ENCODE measurements around the gene FADS2.
A peak's percentile ranks its signal among the peaks of the same experiment; 100 is the strongest.

FADS2 gene

GRCh38 chr11:61817471-61818202 is 10.5 kb upstream of the FADS2 start:
- FAIRE-seq (no peak), DNase-seq (ENCODE audit: extremely low spot score, insufficient read length, low read depth) (no peak)

GRCh38 chr11:61820174-61820573 is 7.9 kb upstream of the FADS2 start:
- DNase-seq (ENCODE audit: extremely low spot score, insufficient read length, low read depth): no peak
- FAIRE-seq: no peak

GRCh38 chr11:61826930-61827570 is 1.1 kb upstream of the FADS2 start:
- DNase-seq (ENCODE audit: extremely low spot score, insufficient read length, low read depth): no peak
- FAIRE-seq: peak; percentile 71

- DNase-seq (ENCODE audit: extremely low spot score, insufficient read length, low read depth) (no peak), FAIRE-seq (no peak)
Measured at GRCh38 chr11:61828379-61828628, 204 bp downstream of the FADS2 start.

GRCh38 chr11:61828629-61829407 is 718 bp downstream of the FADS2 start:
- no peak for DNase-seq (ENCODE audit: extremely low spot score, insufficient read length, low read depth)
- FAIRE-seq: peak; percentile 47

GRCh38 chr11:61829806-61830205 is 1.7 kb downstream of the FADS2 start:
- DNase-seq (ENCODE audit: extremely low spot score, insufficient read length, low read depth) (no peak), FAIRE-seq (no peak)

- DNase-seq (ENCODE audit: extremely low spot score, insufficient read length, low read depth) (no peak), FAIRE-seq (no peak)
Measured at GRCh38 chr11:61830237-61831105, 2.4 kb downstream of the FADS2 start.

- DNase-seq (ENCODE audit: extremely low spot score, insufficient read length, low read depth) (no peak), FAIRE-seq (no peak)
Measured at GRCh38 chr11:61832207-61832606, 4.1 kb downstream of the FADS2 start.

- DNase-seq (ENCODE audit: extremely low spot score, insufficient read length, low read depth): no peak
- no peak for FAIRE-seq
Measured at GRCh38 chr11:61832754-61833153, 4.7 kb downstream of the FADS2 start.

- FAIRE-seq (no peak), DNase-seq (ENCODE audit: extremely low spot score, insufficient read length, low read depth) (no peak)
Measured at GRCh38 chr11:61833471-61833870, 5.4 kb downstream of the FADS2 start.

- DNase-seq (ENCODE audit: extremely low spot score, insufficient read length, low read depth): no peak
- FAIRE-seq: no peak
Measured at GRCh38 chr11:61833926-61834277, 5.8 kb downstream of the FADS2 start.

- no peak for DNase-seq (ENCODE audit: extremely low spot score, insufficient read length, low read depth)
- peak; percentile 91 for FAIRE-seq
Measured at GRCh38 chr11:61834278-61835048, 6.4 kb downstream of the FADS2 start.

GRCh38 chr11:61836193-61836592 is 8.1 kb downstream of the FADS2 start:
- FAIRE-seq (no peak), DNase-seq (ENCODE audit: extremely low spot score, insufficient read length, low read depth) (no peak)

- no peak for DNase-seq (ENCODE audit: extremely low spot score, insufficient read length, low read depth)
- FAIRE-seq: no peak
Measured at GRCh38 chr11:61837411-61838005, 9.4 kb downstream of the FADS2 start.

GRCh38 chr11:61838501-61838900 is 10.4 kb downstream of the FADS2 start:
- DNase-seq (ENCODE audit: extremely low spot score, insufficient read length, low read depth) (no peak), FAIRE-seq (no peak)

- FAIRE-seq (no peak), DNase-seq (ENCODE audit: extremely low spot score, insufficient read length, low read depth) (no peak)
Measured at GRCh38 chr11:61838921-61839320, 10.8 kb downstream of the FADS2 start.

GRCh38 chr11:61839742-61840141 is 11.6 kb downstream of the FADS2 start:
- FAIRE-seq (no peak), DNase-seq (ENCODE audit: extremely low spot score, insufficient read length, low read depth) (no peak)

GRCh38 chr11:61840371-61840770 is 12.3 kb downstream of the FADS2 start:
- FAIRE-seq (no peak), DNase-seq (ENCODE audit: extremely low spot score, insufficient read length, low read depth) (no peak)

Data from GM18507 (cell line).